22Rv1 (cell line): ENCODE data around the gene FBXL13.

Experiments used
- CTCF ChIP-seq: fragments of 450-650 bp; IDR thresholded peaks from 2 replicates; pipeline ENCODE4 v1.5.1; 2017; ENCODE audit warnings: mild to moderate bottlenecking
- ZFX ChIP-seq: fragments of 450-650 bp; IDR thresholded peaks from 2 replicates; pipeline ENCODE4 v1.6.1; 2017; ENCODE audit warnings: antibody characterized with exemption, borderline replicate concordance

DNA sequence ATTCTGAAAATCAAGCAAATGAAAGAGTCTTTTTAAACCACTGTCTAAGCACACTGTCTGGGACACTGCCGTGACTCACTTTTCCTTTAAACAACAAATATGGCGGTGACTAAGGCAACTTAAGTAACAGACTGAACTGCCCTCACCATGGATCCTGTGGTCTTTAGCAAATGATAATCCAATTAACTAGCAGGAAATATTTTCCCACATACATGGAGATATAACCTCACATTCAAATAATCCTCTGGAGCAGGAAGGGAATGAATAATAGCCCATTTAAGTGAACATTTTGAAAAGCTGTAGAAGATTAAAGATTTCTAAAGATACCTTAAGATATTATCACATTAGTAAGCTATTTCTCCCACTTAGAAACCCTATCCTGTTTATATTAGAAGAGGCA is 202.1 kb downstream of the FBXL13 start:
- no peak for TF ChIP-seq CTCF
- no peak for TF ChIP-seq ZFX
